GM18507 (cell line): ENCODE data around the gene DLK1.

Experiments used
- DNase-seq: peaks from one replicate; pipeline ENCODE4 v3.0.0; 2011; ENCODE audit warnings: low read depth; ENCODE audit not compliant: insufficient read length; ENCODE audit errors: extremely low spot score
- FAIRE-seq: peaks from 2 replicates; lab custom pipeline; 2011; peaks lifted over from hg19 to GRCh38; lab: Jason Lieb, UNC

Gene DLK1

DNA sequence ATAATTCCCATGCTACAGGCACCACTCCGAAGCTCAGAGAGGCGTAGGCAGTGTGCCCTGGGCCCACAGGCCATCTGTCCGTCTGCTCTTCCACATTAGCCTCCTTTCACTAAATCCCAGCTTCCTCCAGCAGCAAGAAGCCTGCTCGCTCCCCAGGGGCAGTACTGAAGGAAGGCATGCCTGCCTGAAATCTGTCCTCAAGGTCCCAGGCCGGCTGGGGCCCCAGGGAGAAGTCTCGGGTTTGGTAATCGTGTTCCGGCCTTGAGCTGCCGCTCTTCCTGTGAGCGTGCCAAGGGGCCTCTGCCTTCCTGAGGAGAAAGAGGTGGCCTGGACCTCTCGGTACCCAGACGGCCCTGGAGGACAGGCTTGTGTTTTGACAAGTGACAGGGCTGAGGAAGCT is 15.2 kb upstream of the DLK1 start:
- no peak for FAIRE-seq
- DNase-seq, result no peak

DNA sequence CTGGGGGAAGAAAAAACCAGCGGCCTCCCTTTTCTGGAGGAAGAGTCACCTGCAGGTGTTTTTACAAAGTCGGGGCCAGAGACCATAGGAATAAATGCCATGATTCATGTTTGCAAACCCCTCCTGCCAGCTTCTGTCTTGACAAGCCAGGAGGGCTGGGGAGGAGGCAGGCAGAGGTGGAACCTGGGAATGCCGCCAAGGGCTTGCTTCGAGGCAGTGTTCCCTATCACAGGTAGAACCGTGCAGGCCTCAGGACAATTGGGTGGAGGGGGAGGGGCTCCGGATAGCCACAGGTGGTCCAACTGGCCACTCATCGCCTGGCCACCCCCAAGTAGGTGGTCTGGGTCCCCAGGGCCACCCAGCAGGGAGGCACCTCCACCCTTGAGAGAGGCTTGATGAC is 14.2 kb upstream of the DLK1 start:
- FAIRE-seq (no peak), DNase-seq (no peak)

DNA sequence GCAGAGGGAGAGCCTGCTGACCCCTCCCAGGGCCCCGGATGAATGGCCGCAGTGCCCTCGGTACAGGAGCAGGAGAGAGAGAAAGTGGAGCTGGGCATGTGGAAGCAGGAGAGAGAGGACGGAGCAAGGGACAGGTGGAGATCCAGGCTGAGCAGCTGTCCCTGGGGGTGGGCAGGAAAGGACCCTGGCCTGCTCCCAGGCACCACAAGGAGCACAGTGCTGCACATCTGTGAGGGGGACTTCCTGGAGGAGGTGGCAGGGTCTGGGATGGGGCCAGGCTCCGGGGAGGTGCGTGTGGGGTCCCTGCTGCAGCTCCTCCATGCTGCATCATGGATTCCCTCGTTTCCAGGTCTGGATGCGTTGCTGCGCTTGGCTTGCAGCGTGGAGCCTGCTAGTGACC is 13.0 kb upstream of the DLK1 start:
- no peak for DNase-seq
- FAIRE-seq, result no peak

DNA sequence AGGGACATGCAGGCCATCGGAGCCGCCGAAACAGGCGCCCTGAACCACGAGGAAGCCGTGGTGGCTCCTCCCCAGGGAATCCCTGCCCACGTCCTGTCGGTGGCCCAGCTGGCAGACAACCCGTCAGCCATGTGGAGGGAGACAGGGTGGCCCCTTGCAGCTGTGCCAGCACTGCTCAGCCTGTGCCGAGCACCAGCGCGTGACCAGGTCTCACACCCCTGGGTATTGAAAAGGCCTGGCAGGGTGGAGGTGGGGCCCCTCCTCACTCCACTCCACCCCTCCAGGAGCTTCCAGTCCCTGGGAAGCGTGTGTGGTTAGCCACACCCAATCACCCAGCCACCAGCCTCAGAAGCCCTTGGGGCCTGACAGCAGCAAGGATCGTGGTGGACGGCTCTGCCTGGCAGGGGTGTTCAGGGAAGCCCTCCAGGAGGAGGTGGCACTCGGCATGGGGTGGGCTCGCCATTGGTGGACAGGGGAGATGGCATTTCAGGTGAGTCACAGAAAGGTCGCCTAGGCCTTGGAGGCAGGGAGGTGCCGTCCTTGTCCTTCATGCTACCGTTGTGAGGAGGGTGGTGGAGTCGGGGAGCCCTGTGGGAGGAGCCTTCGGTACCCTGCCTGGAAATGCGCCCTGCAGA is 12.3 kb upstream of the DLK1 start:
- FAIRE-seq (no peak), DNase-seq (no peak)

DNA sequence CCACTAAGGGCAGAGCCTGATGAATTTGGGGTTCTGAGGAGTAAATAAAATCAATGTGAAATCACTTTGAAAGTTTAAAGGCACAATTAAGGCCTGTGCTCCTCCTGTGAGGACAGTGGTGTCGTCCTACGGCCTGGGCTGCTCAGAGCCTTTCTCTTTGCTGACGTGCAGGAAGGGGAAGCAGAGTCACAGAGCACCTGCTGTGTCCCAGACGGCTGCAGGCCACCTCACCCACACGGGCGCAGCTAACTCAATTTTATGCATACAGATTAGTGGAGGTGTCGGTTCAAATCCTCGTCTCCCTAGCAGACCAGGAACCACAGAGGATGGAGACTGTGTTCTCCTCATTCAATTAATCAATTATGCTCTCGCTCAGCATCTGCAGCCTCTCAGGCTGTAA is 11.4 kb upstream of the DLK1 start:
- DNase-seq, result no peak
- FAIRE-seq, result no peak

DNA sequence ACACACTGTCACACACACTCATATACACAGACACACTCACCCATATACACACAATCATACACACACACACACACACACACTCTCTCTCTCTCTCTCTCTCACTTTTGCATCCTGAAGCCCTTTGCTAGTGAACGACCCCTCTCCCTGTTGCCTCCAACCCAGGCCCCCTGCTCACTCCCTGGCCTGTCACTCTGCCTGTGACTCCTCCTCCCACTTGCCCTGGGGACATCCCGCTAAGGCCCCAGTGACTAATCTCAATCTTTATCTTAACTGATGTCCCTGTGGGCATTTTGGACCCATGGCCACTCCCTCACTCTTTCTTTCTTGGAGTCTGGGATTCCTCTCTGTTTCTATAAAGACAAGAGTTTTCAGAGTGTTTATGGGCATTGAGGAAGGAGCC is 10.9 kb upstream of the DLK1 start:
- no peak for DNase-seq
- FAIRE-seq, result no peak

DNA sequence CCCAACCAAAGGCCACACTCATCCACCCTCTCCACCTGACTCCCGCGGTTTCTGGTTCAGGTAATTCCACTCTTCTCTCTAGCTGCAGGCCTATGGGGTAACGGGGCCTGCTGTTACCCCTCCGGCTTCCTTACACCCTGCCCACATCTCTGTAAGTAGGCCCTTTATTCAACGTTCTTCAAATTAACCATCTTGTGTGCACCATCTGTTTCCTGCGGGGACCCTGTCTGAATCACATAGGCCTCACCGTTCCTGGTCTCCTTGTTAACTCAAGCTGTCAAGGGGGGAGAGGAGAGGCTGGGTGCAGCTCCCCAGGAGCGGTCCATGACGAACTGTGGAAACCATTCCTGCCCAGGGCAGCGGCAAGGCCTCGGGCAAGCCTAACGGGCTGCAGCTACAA is 9.3 kb upstream of the DLK1 start:
- FAIRE-seq (no peak), DNase-seq (no peak)

DNA sequence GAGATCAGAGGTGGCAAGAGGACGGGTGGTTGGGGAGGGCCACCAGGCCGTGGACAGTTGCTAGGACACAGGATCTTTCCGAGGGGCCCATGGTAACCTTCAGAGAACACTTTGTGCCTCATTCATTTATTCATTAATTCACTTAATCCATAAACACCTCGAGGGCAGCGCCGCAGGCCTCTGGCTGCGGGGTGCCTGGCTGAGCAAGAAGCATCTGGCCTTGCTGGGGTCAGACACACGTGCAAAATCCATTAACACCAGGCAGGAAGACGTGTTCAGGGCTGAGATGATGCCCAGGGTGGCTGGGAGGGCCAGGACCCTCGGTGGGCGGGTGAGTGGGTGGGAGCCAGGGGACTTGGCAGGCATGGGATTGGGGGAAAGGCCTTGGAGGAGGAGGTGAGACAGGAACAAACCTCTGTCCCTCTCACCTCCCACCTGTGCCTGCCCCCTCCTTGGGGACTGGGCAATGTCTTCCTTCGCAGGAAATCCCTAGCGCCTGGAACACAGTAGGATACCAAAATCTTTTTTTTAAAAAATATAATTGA is 6.6 kb upstream of the DLK1 start:
- FAIRE-seq (no peak), DNase-seq (no peak)

DNA sequence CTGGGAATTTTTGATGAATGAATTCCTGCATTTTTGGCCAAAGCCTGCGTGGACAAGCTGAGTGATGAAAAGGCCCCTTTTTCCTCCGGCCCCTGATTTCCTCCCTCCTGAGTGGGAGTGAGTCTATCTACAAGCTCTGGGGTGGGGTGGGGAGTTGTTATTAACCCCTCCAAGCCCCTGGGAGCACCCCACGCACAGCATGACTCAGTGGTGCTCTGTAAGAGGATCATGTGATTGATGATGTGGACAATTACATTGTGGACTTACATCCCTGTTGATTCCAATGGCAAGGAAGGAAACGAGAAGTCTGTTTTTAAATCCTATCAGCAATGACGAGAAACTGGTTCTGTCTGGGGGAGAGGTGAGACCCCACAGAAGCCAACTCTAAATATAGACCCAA is 5.1 kb upstream of the DLK1 start:
- FAIRE-seq, result no peak

DNA sequence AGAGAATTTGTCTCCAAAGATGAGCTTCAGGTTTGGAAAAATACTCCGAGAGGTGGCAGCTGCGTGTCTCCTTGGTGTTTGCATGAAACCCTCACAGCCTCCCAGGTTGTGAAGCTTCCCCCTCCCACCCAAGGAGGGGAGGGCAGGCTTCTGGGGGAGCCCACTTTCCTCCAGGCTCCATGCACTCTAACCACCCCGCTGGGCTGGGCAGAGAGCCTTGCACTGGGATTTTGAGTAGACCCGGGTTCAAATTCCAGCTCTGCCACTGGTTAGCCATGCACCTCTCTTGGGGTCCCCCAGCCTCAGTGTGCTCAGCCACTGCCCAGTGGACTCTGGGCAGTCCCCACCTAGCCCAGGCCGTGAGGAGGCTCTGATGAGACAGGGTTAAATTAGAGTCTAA is 4.3 kb upstream of the DLK1 start:
- DNase-seq, result no peak

More for the DNA sequence above, 5.1 kb upstream of the DLK1 start:
- no peak for DNase-seq

DNA sequence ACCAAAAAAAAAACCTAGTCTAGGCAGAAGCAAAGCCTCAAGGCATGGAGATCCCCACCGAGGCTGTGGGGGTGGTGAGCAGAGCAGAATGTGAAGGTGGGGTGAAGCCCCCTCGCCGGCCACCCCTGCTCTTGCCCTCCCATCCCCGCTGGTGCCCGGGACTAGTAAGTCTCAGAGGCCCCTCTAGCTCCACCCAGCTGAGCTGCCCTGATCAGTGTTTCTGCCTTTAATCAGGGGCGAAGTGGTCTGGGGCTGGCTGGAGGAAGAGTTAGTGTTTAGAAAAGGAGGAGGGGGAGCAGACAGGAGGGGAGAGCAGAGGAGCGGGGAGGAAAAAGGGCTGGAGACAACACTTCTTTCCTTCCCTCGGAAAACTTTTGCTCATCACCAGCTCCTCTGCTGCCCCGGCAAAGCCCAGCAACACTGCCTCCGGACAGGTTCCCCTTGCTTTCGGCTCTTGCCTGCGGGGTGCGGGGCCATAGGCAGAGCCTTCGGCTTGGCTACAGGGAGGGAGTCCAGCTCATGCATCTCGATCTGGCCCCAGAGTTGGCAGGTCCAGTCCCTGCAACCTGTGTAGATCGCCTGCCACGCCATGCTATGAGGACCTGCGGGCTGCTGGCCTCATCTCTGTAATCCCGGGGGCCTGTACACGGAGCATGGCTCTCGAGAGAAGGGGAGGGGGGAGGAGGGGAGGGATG is 3.4 kb upstream of the DLK1 start:
- FAIRE-seq, result no peak
- DNase-seq, result no peak

More for the DNA sequence above, 4.3 kb upstream of the DLK1 start:
- FAIRE-seq, result no peak

DNA sequence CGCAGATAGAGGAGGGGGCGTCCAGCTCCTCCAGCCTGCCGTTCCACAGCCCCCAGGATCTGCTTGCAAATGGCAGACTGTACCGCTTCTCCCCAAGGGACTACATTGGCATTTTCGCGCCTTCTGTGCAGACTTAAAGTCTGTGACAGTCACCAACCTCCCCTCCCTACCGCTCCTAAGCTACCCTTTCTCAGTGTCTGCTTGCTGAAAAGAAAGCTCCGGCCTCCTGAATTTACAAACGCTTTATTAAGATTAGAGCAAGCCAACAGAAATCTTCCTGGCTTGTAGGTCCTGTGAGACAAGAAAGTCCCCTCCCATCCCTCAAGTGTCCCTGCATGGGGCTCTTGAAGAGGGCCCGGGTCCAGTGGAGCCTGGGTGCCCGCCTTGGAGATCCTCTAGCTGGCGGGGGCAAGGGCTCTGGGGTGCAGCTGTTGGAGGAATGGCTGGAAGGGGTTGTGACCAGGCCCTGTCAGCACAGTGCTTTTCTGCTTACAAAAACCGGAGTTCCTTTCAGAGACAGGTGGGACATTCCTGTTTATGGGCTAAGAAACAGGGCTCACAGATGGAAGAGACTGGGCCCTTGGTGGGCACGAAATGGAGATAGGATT is 2.8 kb upstream of the DLK1 start:
- no peak for FAIRE-seq
- no peak for DNase-seq

DNA sequence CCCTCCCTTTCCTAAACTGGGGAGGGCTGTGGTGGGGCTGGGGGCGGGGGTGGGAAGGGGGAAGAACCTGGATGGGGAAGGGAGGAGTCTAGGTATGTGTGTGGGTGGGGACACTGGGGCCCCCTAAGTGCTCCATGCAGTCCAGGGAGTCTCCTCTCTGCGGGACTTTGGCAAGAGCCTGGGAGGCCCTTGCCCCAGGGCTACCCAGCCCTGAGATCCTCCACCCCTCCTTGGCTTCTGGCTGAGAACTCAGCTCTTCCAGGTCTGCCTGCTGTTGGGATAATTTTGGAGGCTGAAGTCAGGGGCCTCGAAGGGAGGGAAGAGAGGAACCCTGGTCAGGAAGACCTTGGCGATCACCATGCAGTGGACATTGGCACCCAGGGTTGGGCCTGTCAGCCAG is 2.2 kb upstream of the DLK1 start:
- FAIRE-seq, result no peak

DNA sequence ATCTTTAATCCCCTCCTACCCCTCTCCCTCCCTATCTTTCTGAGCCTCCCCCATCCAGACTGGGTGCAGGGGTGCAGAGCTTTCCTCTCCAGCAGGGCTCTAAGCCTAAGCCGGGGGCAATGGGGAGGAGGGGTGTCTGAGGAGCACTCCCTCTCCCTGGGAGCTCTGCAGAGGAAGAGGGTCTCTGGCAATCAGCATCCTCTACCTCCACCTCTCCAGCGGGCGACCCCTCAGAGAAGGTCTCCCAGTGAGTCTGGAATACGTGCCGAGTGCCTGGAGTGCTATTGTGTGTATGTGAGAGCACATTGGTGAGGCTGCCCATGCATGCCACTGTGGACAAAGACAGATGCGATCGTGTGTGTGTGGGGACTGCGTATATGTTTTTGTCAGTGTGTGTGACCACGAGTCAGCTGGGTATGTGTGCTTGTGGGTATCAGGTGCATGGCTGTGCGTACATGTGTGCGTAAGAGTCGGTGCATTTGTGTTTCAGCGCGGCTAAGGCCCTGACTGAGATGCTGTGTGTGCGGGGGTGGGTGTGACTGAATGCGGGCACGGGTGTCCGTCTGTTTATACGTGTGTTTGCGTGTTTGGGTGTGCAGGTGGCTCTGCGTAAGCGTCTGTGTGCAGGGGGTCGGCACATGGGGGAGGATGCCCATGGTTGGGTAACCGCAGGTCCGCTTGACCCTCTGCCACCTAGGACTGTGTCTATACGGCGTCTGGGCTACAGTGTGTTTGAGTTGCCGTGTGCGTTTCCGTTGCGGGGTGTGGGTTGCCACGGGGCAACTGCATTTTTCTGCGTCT is 905 bp upstream of the DLK1 start:
- DNase-seq (no peak), FAIRE-seq (no peak)

More for the DNA sequence above, 2.2 kb upstream of the DLK1 start:
- no peak for DNase-seq

DNA sequence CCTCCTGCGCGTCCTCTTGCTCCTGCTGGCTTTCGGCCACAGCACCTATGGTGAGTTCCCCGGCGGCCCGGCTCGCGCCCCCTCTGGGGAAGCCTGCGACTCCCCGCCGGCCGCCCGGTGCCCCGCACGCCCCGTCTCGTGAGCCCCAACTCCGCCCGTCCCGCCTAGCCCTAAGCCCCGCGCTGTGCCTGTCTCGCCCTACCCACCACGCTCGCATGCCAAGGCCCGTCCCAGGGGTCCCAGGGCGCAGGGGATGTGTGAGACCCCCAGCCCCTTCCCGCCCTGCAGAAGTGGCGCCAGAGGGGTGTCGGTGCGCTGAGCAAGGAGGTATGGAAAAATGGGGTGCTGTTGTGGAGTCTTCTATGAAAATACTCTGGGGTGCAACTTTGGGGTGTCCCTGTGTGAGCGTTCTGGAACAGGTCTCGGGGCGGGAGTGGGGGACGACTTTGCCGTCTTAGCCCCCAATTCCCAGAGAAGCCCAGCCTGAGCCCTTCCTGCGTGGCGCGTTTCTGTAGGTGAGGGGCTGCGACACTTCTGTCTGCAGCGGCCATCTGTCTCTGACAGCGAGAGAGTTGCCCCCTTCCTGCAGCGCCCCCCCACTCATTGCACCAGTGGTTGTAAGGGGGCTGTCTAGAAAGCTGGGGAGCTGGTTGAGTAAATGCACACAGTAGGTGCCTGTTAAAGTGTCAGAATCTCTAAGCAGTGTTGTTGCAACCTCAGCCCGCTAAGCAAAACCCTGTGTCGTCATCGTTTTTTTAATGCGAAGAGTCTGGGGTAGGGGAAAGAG is 587 bp downstream of the DLK1 start:
- DNase-seq, result no peak
- FAIRE-seq, result no peak

DNA sequence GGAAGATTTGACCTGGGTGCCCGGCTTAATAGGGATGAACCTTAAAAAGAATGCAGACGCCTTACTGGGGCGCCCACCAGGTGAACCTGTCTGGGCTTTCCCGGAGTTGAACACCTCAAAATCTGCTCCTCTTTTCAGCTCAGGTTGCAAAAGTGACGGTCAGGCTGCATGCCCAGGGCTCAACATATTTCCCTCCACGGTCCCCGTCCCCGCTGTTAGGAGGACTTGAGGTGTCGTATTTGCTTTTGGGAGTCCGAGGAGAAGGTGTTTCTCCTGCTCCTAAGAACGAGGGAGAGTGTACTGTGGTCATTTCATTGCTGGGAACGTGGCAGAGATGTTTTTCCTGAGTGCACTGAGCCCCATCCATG is 1.2 kb downstream of the DLK1 start:
- FAIRE-seq, result no peak
- DNase-seq, result no peak

DNA sequence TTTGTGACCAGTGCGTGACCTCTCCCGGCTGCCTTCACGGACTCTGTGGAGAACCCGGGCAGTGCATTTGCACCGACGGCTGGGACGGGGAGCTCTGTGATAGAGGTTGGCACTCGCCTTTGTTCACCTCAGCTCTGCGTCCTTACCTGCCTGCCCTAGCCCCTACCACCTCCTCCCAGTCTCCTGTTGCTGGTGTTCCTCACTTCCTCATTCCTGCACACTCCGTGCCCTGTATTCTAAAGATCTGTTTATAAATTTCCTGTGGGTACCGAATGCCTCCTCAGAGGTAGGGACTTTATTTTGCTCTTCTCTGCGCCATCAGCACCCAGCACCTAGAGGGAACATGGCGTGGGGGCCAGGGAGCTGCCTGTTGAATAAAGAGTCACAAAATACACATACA is 2.3 kb downstream of the DLK1 start:
- FAIRE-seq (no peak), DNase-seq (no peak)

DNA sequence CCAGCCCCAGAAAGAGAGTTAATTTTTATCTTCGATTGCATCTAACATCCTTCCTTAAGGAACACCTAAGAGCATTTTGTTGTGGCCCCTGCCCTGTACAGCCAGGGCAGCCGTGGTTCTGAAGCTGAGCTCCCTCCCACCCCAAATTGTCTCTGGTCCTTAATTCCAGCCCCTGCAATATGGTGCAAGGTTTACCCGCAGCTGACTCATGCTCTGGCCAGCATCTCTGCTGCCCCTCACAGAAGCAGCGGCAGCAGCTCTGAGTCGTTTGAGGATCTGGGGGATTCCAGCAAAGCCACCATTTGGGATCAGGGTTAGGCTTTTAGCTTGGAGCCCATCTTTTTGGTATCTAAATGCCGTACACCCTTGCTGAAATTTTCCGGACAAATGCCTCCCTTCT is 3.3 kb downstream of the DLK1 start:
- DNase-seq (no peak), FAIRE-seq (no peak)

DNA sequence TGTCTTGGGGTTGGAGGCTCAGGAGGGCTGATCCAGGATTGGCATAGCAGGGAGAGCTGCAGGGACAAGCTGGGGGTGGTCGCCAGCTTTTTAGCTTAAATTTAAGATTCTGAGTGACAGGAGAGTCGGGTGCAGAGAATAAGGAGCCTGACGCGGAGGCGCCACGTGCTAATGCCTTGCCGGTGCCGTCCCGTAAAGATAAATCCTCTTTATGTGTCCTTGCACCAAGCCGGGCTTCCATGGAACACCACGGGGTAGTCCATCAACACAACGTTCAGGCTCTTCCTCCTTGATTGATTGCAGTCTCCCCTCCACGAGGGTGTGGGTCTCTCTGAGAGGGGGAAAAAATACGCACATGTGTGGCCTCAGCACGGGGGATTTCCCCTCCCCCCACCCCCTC is 3.9 kb downstream of the DLK1 start:
- DNase-seq (no peak), FAIRE-seq (no peak)
